GM12864 (cell line): Measurements from ENCODE around the gene ATXN7.

Experiments
- DNase-seq: peaks from one replicate; pipeline ENCODE4 v3.0.0-alpha.2; 2011; ENCODE audit warnings: low read depth
- H3K4me3 ChIP-seq: 2 replicates; pipeline ENCODE4 v1.5.1; 2011; ENCODE audit warnings: mild to moderate bottlenecking, low read depth, low read length, control low read depth
- TF ChIP-seq, protein P1 (sequence below): IDR thresholded peaks from 2 replicates; pipeline ENCODE4 v1.5.1; 2011; ENCODE audit warnings: low read depth, mild to moderate bottlenecking, moderate library complexity, low read length, control low read depth, inconsistent platforms; ENCODE audit errors: missing control alignments

The ATXN7 gene

DNA sequence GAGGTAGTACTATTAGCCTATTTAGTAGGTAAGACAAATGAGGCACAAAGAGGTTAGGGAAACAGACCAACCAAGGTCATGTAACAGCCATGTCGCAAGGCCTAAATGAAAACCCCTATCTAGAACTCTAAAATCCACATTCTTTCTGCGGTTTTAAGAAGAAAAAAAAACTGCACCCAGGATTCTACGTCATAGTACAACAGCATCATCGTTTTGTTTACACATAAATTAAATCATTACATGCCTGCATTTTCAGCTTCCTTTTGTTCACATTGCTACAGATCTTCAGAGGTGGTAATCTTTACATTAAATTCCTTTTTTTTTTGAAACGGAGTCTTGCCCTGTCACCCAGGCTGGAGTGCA lies 160.2 kb downstream of the ATXN7 start:
- DNase-seq = no peak
- TF ChIP-seq, protein P1, sequence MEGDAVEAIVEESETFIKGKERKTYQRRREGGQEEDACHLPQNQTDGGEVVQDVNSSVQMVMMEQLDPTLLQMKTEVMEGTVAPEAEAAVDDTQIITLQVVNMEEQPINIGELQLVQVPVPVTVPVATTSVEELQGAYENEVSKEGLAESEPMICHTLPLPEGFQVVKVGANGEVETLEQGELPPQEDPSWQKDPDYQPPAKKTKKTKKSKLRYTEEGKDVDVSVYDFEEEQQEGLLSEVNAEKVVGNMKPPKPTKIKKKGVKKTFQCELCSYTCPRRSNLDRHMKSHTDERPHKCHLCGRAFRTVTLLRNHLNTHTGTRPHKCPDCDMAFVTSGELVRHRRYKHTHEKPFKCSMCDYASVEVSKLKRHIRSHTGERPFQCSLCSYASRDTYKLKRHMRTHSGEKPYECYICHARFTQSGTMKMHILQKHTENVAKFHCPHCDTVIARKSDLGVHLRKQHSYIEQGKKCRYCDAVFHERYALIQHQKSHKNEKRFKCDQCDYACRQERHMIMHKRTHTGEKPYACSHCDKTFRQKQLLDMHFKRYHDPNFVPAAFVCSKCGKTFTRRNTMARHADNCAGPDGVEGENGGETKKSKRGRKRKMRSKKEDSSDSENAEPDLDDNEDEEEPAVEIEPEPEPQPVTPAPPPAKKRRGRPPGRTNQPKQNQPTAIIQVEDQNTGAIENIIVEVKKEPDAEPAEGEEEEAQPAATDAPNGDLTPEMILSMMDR = no peak
- peak overlapping the region; percentile 68; the same call in 1 of the 2 replicates for H3K4me3 ChIP-seq

DNA sequence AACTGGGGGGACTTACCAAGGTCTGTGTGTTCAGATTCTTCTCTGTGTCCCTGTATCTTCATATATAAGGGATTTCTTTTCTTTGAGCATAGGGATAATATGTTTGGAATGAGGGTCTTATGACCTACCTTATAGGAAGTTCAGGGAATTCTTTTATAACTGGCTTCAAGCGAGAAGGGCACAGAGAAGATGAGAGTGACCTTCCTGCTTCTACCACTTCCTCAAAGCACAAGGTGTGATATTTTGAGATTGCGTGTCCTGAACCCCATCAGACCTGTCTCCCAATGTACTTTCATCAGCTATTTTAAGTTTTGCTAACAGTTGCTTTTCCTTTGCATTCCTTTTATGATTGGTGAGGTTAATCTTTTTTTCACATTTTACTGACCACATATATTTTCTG lies 162.7 kb downstream of the ATXN7 start:
- DNase-seq = no peak
- TF ChIP-seq, protein P1 = no peak
- H3K4me3 ChIP-seq = no peak overlapping the region

DNA sequence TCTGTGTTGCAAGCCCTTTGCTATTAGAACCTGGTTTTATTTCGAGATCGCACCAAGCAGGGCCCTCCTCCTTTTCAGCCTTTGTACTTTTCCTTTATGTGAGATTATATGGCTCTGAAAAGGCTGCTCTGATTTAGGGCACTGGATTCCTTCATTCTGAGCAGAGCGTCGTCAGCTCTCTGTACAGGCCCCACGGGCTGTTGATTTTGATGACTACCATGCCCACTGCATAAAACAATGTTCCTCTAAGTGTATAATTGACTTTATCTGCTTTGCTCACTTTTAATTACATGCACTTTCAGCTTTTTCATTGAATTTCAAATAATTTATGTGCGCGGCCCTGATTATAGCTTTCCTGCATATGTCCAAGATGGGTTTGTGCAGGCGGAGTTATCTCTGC lies 164.0 kb downstream of the ATXN7 start:
- TF ChIP-seq, protein P1 = no peak
- no peak overlapping the region for H3K4me3 ChIP-seq
- DNase-seq = no peak

DNA sequence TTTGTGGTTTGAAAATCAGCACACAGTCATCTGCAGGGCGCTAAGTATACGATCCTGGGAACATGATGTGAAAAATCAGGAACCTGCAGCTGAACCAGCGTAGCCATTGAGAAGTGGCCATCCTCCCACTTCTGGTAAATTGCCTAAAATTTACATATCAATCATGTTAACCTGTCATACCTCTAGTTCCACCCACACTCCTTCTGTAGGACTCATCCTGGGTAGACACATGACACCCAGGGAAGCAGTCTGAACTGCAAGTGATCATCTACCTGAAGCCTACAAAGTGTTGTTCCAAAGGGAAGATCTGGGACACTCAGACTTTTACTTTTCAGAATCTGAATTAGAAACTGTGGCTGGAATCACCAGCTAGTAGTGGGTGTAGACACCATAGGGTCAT lies 165.1 kb downstream of the ATXN7 start:
- TF ChIP-seq, protein P1 = no peak
- no peak overlapping the region for H3K4me3 ChIP-seq
- DNase-seq = no peak

- TF ChIP-seq, protein P1 = no peak
- no peak for DNase-seq
- no peak overlapping the region for H3K4me3 ChIP-seq
Measured at GRCh38 chr3:64029287-64029686, 165.6 kb downstream of the ATXN7 start.

GRCh38 chr3:64030741-64031140 lies 167.1 kb downstream of the ATXN7 start:
- peak overlapping the region; percentile 23 for H3K4me3 ChIP-seq
- TF ChIP-seq, protein P1 = peak; percentile 88

GRCh38 chr3:64031540-64032508 lies 168.2 kb downstream of the ATXN7 start:
- TF ChIP-seq, protein P1 = no peak
- DNase-seq = no peak

More at GRCh38 chr3:64030741-64031140, 167.1 kb downstream of the ATXN7 start:
- peak; percentile 55 for DNase-seq

More at GRCh38 chr3:64031540-64032508, 168.2 kb downstream of the ATXN7 start:
- H3K4me3 ChIP-seq = no peak overlapping the region
